AG04449 (cell line): ENCODE results near the gene TRPM8.

ENCODE experiments used
- CTCF ChIA-PET: fragments of 350-600 bp; formaldehyde crosslinking; extraction: SDS; loops from one replicate; lab custom pipeline; 2021; ENCODE audit warnings: antibody characterized with exemption; lab: Yijun Ruan, JAX
- POLR2A ChIA-PET: fragments of 400-600, 350-600 bp; formaldehyde crosslinking; extraction: SDS; loops from one replicate; lab custom pipeline; 2020; ENCODE audit warnings: antibody characterized with exemption, inconsistent platforms; lab: Yijun Ruan, JAX
- DNase-seq: peaks from one replicate; pipeline ENCODE4 v3.0.0-alpha.2; 2010; ENCODE audit warnings: low read depth, low spot score
- H3K4me3 ChIP-seq: 2 replicates; pipeline ENCODE4 v1.5.1; 2011; ENCODE audit warnings: low read depth, mild to moderate bottlenecking, control low read depth, low read length
- TF ChIP-seq, protein P1 (sequence below): IDR thresholded peaks from one replicate; pipeline ENCODE4 v1.5.1; 2011; ENCODE audit warnings: mild to moderate bottlenecking, moderate library complexity, low read length, control low read depth, inconsistent platforms; ENCODE audit not compliant: insufficient read depth; ENCODE audit errors: missing control alignments

The TRPM8 gene

DNA sequence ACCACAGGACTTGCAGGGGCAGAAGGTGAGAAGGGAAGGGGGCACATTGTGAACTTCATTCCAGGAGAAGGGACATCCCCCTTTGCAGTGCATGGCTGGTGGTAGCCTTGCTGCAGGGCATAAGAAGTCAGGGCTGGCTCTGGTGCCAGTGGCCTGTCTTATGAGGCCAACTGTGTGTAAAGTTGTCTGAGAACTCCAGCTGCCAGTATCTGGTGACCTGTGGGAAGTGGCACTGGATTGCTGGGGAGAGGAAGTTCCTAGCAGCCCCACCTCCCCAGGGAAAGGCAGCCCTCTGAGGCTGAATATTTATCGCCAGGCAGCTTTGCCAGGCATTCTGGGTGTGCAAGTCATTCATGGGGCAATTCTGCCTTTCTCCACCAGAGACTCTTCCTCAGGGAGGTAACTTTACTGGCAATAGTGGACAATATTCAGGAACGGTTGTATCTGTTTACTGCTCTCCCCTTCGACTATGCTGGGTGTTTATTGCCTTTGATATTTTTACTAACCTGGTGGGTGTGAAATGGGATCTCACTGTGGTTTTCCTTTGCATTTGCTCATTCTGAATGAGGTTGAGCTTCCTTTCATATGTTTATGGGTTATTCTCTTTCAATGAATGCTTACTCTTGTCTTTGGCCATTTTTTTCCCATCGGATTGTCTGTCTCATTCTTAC lies 12.3 kb downstream of the TRPM8 start:
- DNase-seq, result no peak
- TF ChIP-seq, protein P1, sequence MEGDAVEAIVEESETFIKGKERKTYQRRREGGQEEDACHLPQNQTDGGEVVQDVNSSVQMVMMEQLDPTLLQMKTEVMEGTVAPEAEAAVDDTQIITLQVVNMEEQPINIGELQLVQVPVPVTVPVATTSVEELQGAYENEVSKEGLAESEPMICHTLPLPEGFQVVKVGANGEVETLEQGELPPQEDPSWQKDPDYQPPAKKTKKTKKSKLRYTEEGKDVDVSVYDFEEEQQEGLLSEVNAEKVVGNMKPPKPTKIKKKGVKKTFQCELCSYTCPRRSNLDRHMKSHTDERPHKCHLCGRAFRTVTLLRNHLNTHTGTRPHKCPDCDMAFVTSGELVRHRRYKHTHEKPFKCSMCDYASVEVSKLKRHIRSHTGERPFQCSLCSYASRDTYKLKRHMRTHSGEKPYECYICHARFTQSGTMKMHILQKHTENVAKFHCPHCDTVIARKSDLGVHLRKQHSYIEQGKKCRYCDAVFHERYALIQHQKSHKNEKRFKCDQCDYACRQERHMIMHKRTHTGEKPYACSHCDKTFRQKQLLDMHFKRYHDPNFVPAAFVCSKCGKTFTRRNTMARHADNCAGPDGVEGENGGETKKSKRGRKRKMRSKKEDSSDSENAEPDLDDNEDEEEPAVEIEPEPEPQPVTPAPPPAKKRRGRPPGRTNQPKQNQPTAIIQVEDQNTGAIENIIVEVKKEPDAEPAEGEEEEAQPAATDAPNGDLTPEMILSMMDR, result no peak
- no peak overlapping the region for H3K4me3 ChIP-seq
- POLR2A ChIA-PET, result no interaction called here
- CTCF ChIA-PET, result interaction anchor here (1.9 to 2.0 kb wide), 2 partner anchors 12 to 26 kb away, joined by 4 to 5 read pairs; no protein-coding TSS in a partner anchor

DNA sequence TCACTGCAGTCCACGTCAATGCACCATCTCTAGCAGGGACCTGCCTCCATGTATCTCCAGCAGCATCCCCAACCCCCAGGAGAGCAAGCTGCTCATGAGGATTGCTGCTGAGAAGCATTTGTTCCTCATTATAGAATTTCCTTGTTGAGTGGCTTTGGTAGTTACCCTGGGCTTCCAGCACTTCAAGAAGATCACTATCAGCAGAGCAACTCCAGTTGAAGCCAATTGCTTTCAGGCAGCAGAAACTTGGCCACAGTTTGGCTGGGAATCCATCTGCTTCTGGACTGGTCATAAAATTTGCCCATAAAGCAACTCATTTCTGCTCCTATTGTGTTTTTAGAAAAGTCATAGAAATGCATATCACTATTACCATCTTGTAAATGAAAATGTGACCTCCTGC lies 17.4 kb downstream of the TRPM8 start:
- ChIA-PET CTCF (interaction anchor here (0.7 to 1.1 kb wide), 2 partner anchors 10 to 385 kb away, joined by 3 read pairs; no protein-coding TSS in a partner anchor), POLR2A (no interaction called here)
- DNase-seq, result no peak
- no peak overlapping the region for H3K4me3 ChIP-seq
- TF ChIP-seq, protein P1, result no peak

DNA sequence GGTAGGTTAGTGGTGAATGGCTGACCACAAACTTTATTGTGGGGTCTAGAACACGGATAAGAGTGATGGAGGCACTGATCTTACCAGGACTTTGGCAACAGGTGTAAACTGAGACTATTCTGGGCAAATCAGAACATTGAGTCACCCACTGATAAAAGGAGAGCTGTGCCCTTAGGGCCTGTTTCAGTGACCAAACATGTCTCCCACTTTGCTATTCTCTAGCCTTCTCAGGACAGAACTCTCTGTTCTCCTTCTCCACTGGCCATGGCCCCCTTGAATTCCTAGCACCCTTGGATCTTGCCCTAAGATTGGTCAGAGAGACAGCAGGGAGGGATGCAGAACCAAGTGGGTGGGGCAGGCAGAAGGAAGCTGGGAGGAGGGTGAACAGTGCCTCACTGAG lies 18.3 kb downstream of the TRPM8 start:
- ChIA-PET POLR2A (no interaction called here), CTCF (interaction anchor here (1.4 kb wide), 1 partner anchor 12 kb away, joined by 3 read pairs; no protein-coding TSS in a partner anchor)

DNA sequence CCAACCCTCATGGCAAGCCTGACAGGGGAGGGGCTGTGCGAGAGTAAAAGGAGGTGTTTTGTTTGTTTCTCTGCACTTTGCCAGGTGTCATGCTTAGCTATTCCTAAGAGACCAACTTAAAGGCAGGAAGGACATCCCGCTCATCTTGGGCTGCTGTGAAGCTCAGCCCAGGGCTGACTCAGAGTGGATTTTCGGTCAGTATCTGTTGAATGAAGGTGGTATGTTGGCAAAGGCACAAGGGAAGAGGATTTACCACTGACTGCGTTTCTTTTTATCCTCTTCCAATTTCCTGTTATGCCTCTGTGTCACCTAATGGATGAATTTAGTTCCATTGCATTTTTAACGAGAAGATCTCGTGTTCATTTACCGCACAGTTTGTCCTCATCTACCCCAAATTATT lies 18.9 kb downstream of the TRPM8 start:
- DNase-seq, result no peak
- ChIA-PET POLR2A (no interaction called here), CTCF (interaction anchor here (1.4 kb wide), 1 partner anchor 11 kb away, joined by 3 read pairs; no protein-coding TSS in a partner anchor)
- no peak overlapping the region for H3K4me3 ChIP-seq
- TF ChIP-seq, protein P1, result no peak

More for the DNA sequence above, 18.3 kb downstream of the TRPM8 start:
- no peak for DNase-seq
- H3K4me3 ChIP-seq, result no peak overlapping the region
- TF ChIP-seq, protein P1, result no peak

DNA sequence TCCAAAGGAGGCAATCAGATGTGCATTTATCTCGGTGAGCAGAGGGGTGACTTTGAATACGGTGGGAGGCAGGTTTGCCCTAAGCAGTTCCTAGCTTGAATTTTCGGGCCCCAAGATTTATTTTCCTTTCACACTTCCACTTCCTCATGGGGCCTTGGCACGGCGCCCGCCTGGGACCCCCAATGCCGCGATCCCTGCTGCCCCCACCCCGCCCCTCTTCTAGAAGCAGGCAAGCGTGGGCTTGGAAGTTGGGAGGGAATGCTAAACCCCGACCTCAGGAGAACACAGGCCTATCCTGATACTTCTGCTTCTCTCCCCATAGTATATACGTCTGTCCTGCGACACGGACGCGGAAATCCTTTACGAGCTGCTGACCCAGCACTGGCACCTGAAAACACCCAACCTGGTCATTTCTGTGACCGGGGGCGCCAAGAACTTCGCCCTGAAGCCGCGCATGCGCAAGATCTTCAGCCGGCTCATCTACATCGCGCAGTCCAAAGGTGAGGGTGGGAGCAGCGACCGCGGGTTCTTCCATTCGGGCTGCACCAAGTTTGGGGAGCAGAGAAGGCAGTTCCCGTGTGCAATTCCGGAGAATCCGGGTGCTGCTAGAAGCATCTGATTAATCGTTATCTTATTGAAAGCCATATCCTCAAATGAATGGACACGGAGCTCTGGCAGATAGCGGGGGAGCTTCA lies 21.6 kb downstream of the TRPM8 start:
- ChIA-PET POLR2A (no interaction called here), CTCF (no interaction called here)
- TF ChIP-seq, protein P1, result no peak
- no peak for DNase-seq
- H3K4me3 ChIP-seq, result no peak overlapping the region
